Gastroesophageal sphincter (tissue), 3 donors: ENCODE measurements around the gene PLPP2.

Experiments used
- CTCF ChIP-seq, 4 experiments: fragments of 200-600 bp in 2 of 4; fragments of 450-650 bp in 2 of 4; sonication (generic) in 1 of 4; IDR thresholded peaks; one replicate each; pipeline ENCODE4 v1.5.1; 2017 to 2019; ENCODE audit warnings: antibody characterized with exemption in 4 of 4, mild to moderate bottlenecking in 2 of 4, moderate library complexity in 2 of 4
- POLR2A ChIP-seq, 2 donors: fragments of 450-650 bp; IDR thresholded peaks; one replicate each; pipeline ENCODE4 v1.6.1; 2017; ENCODE audit warnings: antibody characterized with exemption in 2 of 2, mild to moderate bottlenecking in 2 of 2, moderate library complexity in 1 of 2
- POLR2AphosphoS5 ChIP-seq: sonication (generic); formaldehyde crosslinking; IDR thresholded peaks from one replicate; pipeline ENCODE4 v1.6.1; 2017; ENCODE audit warnings: antibody characterized with exemption

GRCh38 chr19:330503-330902, 39.3 kb upstream of the PLPP2 start:
- TF ChIP-seq POLR2A (IDR thresholded peaks at IDR 0.05): no peak
- no peak for TF ChIP-seq CTCF (IDR thresholded peaks at IDR 0.05)
- no peak for TF ChIP-seq POLR2AphosphoS5
